ENCODE data around the gene OR52J3. TPM values are rescaled to one million over a fixed set of nuclear protein-coding genes. Genes with fewer than 3 reads are reported as not detected.

The OR52J3 gene
- total and polyA plus RNA-seq, 2 donors (not counting 1 experiment from before 2014, with no cell fraction given) = not detected

DNA sequence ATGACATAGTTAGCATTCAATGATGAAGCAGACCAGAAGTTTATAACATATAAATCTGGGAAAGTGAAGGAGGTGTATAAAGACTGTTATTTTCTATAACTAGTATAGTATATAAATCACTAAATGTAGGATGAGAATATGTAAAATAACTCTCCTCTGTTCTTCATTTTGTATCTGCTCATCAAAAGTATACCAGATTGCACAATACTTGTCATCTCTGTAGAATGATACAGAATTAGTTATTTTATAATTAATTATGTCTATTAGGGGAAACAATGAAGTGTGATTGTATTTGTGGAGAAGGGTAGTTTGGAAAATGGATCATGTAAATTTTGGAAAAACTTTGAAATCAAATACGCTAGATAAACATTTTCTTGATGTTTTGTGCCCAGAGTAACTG, 33.3 kb upstream of the OR52J3 start:
- Histone ChIP-seq H3K9ac (ENCODE audit: low read length) (no peak overlapping the region), H3K79me2 (ENCODE audit: control insufficient read depth, insufficient read depth, low read length) (no peaks in the 10 kb centered on the region), H3K4me2 (replicated peaks; ENCODE audit: low read depth, low read length, poor library complexity, severe bottlenecking) (no peak overlapping the region), H3K27me3 (replicated peaks in 1 of 4; ENCODE audit: control extremely low read depth in 1 of 4, control insufficient read depth in 3 of 4, insufficient read depth in 4 of 4, low read length in 3 of 4) (no peaks in the 10 kb centered on the region), H2AFZ (ENCODE audit: insufficient read depth, low read depth, low read length, poor library complexity, severe bottlenecking) (no peak overlapping the region), H4K20me1 (ENCODE audit: control insufficient read depth, insufficient read depth, low read length, poor library complexity, severe bottlenecking) (no peaks in the 10 kb centered on the region), H3K4me3 (ENCODE audit: control extremely low read depth in 1 of 5, extremely low read depth in 1 of 5, insufficient read depth in 1 of 5, low read depth in 2 of 5, low read length in 4 of 5) (no peak overlapping the region), H3K36me3 (replicated peaks in 1 of 2; ENCODE audit: control extremely low read depth in 1 of 2, control insufficient read depth in 1 of 2, extremely low read depth in 1 of 2, insufficient read depth in 2 of 2, low read length in 1 of 2) (no peaks in the 10 kb centered on the region), H3K9me3 (ENCODE audit: control extremely low read depth in 1 of 3, control insufficient read depth in 2 of 3, insufficient read depth in 1 of 3, low read length in 2 of 3) (no peaks in the 10 kb centered on the region), H3K27ac (ENCODE audit: low read length in 2 of 2) (no peak overlapping the region), H3K4me1 (ENCODE audit: control insufficient read depth in 2 of 2, insufficient read depth in 2 of 2, low read length in 2 of 2) (no peaks in the 10 kb centered on the region)
- H3K27me3 Mint-ChIP-seq = no peaks in the 10 kb centered on the region
- H3K9me3 Mint-ChIP-seq (ENCODE audit: insufficient read depth) = no peaks in the 10 kb centered on the region
- intact Hi-C loops (cut with micrococcal nuclease) = no loop called here
- ChIA-PET CTCF (no interaction called here), POLR2A (no interaction called here)
- TF ChIP-seq, protein P1, sequence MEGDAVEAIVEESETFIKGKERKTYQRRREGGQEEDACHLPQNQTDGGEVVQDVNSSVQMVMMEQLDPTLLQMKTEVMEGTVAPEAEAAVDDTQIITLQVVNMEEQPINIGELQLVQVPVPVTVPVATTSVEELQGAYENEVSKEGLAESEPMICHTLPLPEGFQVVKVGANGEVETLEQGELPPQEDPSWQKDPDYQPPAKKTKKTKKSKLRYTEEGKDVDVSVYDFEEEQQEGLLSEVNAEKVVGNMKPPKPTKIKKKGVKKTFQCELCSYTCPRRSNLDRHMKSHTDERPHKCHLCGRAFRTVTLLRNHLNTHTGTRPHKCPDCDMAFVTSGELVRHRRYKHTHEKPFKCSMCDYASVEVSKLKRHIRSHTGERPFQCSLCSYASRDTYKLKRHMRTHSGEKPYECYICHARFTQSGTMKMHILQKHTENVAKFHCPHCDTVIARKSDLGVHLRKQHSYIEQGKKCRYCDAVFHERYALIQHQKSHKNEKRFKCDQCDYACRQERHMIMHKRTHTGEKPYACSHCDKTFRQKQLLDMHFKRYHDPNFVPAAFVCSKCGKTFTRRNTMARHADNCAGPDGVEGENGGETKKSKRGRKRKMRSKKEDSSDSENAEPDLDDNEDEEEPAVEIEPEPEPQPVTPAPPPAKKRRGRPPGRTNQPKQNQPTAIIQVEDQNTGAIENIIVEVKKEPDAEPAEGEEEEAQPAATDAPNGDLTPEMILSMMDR (IDR thresholded peaks at IDR 0.05) = no peak
- no peak for TF ChIP-seq EZH2 (IDR thresholded peaks at IDR 0.05; ENCODE audit: borderline replicate concordance, insufficient read depth, low read depth, low read length, poor library complexity, severe bottlenecking)
- no peak overlapping the region for H3K27ac Mint-ChIP-seq
- H3K4me3 Mint-ChIP-seq = no peak overlapping the region
- ATAC-seq (ENCODE audit: low read depth) (no peak), DNase-seq (no peak)
- 71% methylated on average over 1 of the region's 1 CpG for WGBS (ENCODE audit: insufficient coverage)
- H3K4me1 Mint-ChIP-seq = no peaks in the 10 kb centered on the region

DNA sequence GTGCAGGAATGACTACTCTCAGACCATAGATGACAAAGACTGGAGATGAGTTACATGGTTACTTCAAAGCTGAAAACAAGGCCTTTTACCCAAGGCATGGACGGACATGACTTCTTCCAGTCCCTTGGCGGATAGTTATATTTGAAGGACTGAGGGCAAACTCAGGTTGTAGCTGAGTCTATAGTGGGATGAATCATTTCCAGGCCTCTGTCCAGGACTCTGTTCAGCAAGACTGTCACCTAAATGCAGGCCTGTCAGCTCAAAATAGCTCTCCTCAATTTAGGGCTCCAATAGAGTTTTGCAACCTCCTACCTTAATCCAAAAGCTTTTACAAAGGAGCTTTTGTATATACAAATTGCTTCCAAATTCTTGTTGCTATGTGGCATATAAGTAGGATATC, 24.3 kb upstream of the OR52J3 start:
- no peak overlapping the region for H3K4me3 Mint-ChIP-seq
- intact Hi-C loops (cut with micrococcal nuclease) = no loop called here
- Histone ChIP-seq H2AFZ (ENCODE audit: insufficient read depth, low read depth, low read length, poor library complexity, severe bottlenecking) (no peak overlapping the region), H3K4me2 (replicated peaks; ENCODE audit: low read depth, low read length, poor library complexity, severe bottlenecking) (no peak overlapping the region), H3K9ac (ENCODE audit: low read length) (no peak overlapping the region), H3K27ac (ENCODE audit: low read length in 2 of 2) (no peak overlapping the region), H3K4me3 (ENCODE audit: control extremely low read depth in 1 of 5, extremely low read depth in 1 of 5, insufficient read depth in 1 of 5, low read depth in 2 of 5, low read length in 4 of 5) (no peak overlapping the region), H4K20me1 (ENCODE audit: control insufficient read depth, insufficient read depth, low read length, poor library complexity, severe bottlenecking) (no peaks in the 10 kb centered on the region), H3K27me3 (replicated peaks in 1 of 4; ENCODE audit: control extremely low read depth in 1 of 4, control insufficient read depth in 3 of 4, insufficient read depth in 4 of 4, low read length in 3 of 4) (no peaks in the 10 kb centered on the region), H3K9me3 (ENCODE audit: control extremely low read depth in 1 of 3, control insufficient read depth in 2 of 3, insufficient read depth in 1 of 3, low read length in 2 of 3) (peaks cover 4 to 26% (median 12%) of the 10 kb centered on the region in 3 donors), H3K4me1 (ENCODE audit: control insufficient read depth in 2 of 2, insufficient read depth in 2 of 2, low read length in 2 of 2) (no peaks in the 10 kb centered on the region), H3K79me2 (ENCODE audit: control insufficient read depth, insufficient read depth, low read length) (no peaks in the 10 kb centered on the region), H3K36me3 (replicated peaks in 1 of 2; ENCODE audit: control extremely low read depth in 1 of 2, control insufficient read depth in 1 of 2, extremely low read depth in 1 of 2, insufficient read depth in 2 of 2, low read length in 1 of 2) (no peaks in the 10 kb centered on the region)
- ChIA-PET POLR2A (no interaction called here), CTCF (no interaction called here)
- ATAC-seq (ENCODE audit: low read depth) = no peak
- TF ChIP-seq EZH2 (IDR thresholded peaks at IDR 0.05; ENCODE audit: borderline replicate concordance, insufficient read depth, low read depth, low read length, poor library complexity, severe bottlenecking) = no peak
- TF ChIP-seq, protein P1 (IDR thresholded peaks at IDR 0.05) = no peak
- no peak for DNase-seq
- H3K27ac Mint-ChIP-seq = no peak overlapping the region
- 95% methylated on average over 2 of the region's 2 CpGs for WGBS (ENCODE audit: insufficient coverage)
- H3K27me3 Mint-ChIP-seq = peaks cover 3% of the 10 kb centered on the region
- H3K9me3 Mint-ChIP-seq (ENCODE audit: insufficient read depth) = peaks cover 16% of the 10 kb centered on the region
- H3K4me1 Mint-ChIP-seq = no peaks in the 10 kb centered on the region

All from B cell (primary cell).